B cell (primary cell): ENCODE measurements around the gene LILRB1.

Experiments
- EZH2 ChIP-seq: IDR thresholded peaks from 2 replicates; pipeline ENCODE4 v1.6.1; 2012; ENCODE audit warnings: borderline replicate concordance, low read depth, mild to moderate bottlenecking, moderate library complexity, low read length; ENCODE audit not compliant: insufficient read depth, poor library complexity, severe bottlenecking
- TF ChIP-seq, protein P1 (sequence below): fragments of 200-600 bp; IDR thresholded peaks from one replicate; pipeline ENCODE4 v1.8.0; 2022; ENCODE audit warnings: antibody characterized with exemption, mild to moderate bottlenecking

GRCh38 chr19:54682306-54682856, 52.1 kb downstream of the LILRB1 start:
- TF ChIP-seq, protein P1, sequence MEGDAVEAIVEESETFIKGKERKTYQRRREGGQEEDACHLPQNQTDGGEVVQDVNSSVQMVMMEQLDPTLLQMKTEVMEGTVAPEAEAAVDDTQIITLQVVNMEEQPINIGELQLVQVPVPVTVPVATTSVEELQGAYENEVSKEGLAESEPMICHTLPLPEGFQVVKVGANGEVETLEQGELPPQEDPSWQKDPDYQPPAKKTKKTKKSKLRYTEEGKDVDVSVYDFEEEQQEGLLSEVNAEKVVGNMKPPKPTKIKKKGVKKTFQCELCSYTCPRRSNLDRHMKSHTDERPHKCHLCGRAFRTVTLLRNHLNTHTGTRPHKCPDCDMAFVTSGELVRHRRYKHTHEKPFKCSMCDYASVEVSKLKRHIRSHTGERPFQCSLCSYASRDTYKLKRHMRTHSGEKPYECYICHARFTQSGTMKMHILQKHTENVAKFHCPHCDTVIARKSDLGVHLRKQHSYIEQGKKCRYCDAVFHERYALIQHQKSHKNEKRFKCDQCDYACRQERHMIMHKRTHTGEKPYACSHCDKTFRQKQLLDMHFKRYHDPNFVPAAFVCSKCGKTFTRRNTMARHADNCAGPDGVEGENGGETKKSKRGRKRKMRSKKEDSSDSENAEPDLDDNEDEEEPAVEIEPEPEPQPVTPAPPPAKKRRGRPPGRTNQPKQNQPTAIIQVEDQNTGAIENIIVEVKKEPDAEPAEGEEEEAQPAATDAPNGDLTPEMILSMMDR, result no peak
- TF ChIP-seq EZH2, result no peak
